SK-N-SH (cell line): ENCODE data around the gene NPFF.

Source experiments
- CTCF ChIP-seq: fragments of 200-600 bp; sonication (generic); IDR thresholded peaks from 2 replicates; pipeline ENCODE4 v1.6.1; 2017; ENCODE audit warnings: antibody characterized with exemption, mild to moderate bottlenecking, moderate library complexity
- EP300 ChIP-seq, 2 experiments: IDR thresholded peaks; 2 replicates each; pipeline versions ENCODE4 v1.4.0 to v1.6.1; 2012; ENCODE audit warnings: borderline replicate concordance in 1 of 2, low read depth in 1 of 2, low read length in 1 of 2
- FOXJ3 ChIP-seq: sonication (generic); formaldehyde crosslinking; IDR thresholded peaks from 2 replicates; pipeline ENCODE4 v1.5.1; 2020; ENCODE audit warnings: mild to moderate bottlenecking, missing genetic modification reagents
- NFIC ChIP-seq: IDR thresholded peaks from 2 replicates; pipeline ENCODE4 v1.4.0; 2012; ENCODE audit warnings: borderline replicate concordance
- NRF1 ChIP-seq: IDR thresholded peaks from 2 replicates; pipeline ENCODE4 v1.6.1; 2012; ENCODE audit warnings: low read depth, mild to moderate bottlenecking, low read length
- POLR2AphosphoS5 ChIP-seq: IDR thresholded peaks from 2 replicates; pipeline ENCODE4 v1.6.1; 2012; ENCODE audit warnings: low read depth, low read length

DNA sequence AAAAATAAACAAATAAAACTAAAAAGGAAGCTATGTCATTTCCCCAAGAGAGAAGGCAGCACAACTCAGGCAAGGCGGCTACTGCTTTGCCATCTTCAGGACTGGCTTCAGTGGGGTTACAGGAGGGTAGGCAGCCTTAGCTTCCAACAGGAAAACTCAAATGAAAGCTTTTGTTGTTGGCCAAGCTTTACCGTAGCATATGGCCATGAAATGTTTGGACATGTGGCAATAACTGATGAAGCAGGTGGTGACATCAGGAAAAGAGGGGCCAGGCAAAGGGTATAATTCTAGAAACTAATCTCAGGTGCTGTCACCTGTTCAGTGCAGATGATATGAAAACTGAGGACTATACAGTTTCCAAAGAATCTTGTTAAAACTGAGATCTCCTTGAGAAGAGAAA is 22.8 kb upstream of the NPFF start:
- TF ChIP-seq NFIC = no peak
- no peak for TF ChIP-seq EP300 (IDR thresholded peaks at IDR 0.05; ENCODE audit: borderline replicate concordance in 1 of 2, low read depth in 1 of 2, low read length in 1 of 2)
- no peak for TF ChIP-seq CTCF
- no peak for TF ChIP-seq POLR2AphosphoS5
- no peak for TF ChIP-seq NRF1
- TF ChIP-seq FOXJ3 (CRISPR knock-in tag) = no peak
